H1 (cell line): ENCODE data around the gene FBXL14. TPM values are rescaled to one million over a fixed set of nuclear protein-coding genes. Genes with fewer than 3 reads are reported as not detected.

Source experiments
- CHD7 ChIP-seq: fragments of 300-600 bp; sonication (generic); IDR thresholded peaks from 2 replicates; pipeline ENCODE4 v1.7.1; 2012; ENCODE audit warnings: low read length, moderate library complexity, mild to moderate bottlenecking, inconsistent platforms; ENCODE audit not compliant: insufficient replicate concordance
- E2F6 ChIP-seq: IDR thresholded peaks from 2 replicates; pipeline ENCODE4 v1.6.1; 2012; ENCODE audit warnings: inconsistent platforms
- EZH2 ChIP-seq: fragments of 200-600 bp; sonication (generic); IDR thresholded peaks from 2 replicates; pipeline ENCODE4 v1.7.1; 2012; ENCODE audit warnings: low read depth, mild to moderate bottlenecking, moderate library complexity, low read length, inconsistent platforms; ENCODE audit not compliant: severe bottlenecking
- SIRT6 ChIP-seq: IDR thresholded peaks from one replicate; pipeline ENCODE4 v1.7.1; 2012; ENCODE audit warnings: low read length, inconsistent platforms
- polyA plus RNA-seq, 7 experiments: library from polyadenylated mRNA; depleted of rRNA in 3 of 7; stranded (reverse) in 5 of 7; unstranded in 2 of 7; fragments of >200 nt in 5 of 7; fragments of 200-250 nt in 2 of 7; gene quantifications; 1 replicate in 5 of 7; 2 replicates in 1 of 7; 4 replicates in 1 of 7; pipeline versions ENCODE4 v1.2.1 to v1.2.3, GENCODE V29; 2011 to 2013; ENCODE audit warnings: missing spikeins in 2 of 7, mixed read lengths in 2 of 7
- total RNA-seq: library from RNA; stranded (reverse); fragmentation: NEBNext Ultra II Directional; extraction: Animal tissue kit (Norgen Biotek cat#: 25700); gene quantifications from 2 replicates; pipeline ENCODE4 v1.2.1, GENCODE V29; 2021

FBXL14 gene
- total and polyA plus RNA-seq, 2 of the 8 experiments (the other 6 are each of a cell fraction or from before 2014, with no cell fraction given), result 5.5 to 9.6 TPM

DNA sequence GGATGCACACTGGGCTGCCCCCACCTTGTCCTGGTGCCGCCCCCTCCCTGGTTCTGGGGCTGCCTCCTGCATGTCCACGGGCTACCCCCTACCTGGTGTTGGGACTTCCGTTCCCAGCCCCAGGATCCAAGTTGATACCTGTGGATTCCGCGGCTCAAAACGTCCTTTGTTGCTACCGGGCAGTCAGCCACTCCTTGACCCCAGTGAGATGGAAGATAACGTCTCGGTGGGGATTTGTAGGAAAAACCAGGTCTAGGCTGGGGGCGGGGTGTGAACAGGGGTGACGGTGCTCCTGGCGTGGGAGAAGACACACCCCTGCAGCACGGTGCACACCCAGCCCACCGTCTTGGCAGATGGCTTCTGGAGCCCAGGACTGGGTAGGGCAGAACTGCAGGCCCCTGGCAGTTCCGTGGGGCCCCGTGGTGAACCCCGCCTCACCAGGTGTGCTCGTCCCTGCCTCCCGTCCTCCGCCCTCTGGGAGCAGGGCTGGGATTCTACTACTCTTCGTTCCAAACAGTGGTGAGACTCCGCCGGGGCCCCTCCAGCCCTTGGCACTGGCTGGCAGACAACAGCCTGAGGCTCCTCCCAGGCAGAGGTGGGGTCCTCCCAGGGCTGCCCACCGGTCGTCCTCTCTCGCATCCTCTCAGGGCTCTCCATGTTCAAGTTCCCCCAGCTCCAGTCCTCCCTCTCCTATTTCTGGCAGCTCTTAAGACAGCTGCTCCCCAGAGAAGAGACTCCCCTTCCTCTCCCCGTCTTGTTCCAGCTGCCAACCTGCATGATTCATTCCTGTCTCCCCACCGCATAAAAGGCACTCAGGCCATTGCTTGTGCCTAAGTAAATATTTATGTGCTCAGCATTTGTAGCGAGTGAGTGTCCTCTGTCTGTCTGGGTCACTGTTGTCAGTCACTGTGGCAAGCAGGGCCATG is 75.5 kb downstream of the FBXL14 start (continued):
- TF ChIP-seq CHD7, result no peak
- TF ChIP-seq SIRT6, result no peak
- TF ChIP-seq E2F6, result no peak
- no peak for TF ChIP-seq EZH2
